ENCODE results near the gene CFAP58. TPM values are rescaled to one million over a fixed set of nuclear protein-coding genes. Genes with fewer than 3 reads are reported as not detected.

The CFAP58 gene
- total and polyA plus RNA-seq, 3 experiments from 2014 or later: 0.07 TPM; not detected in 2

Other genes with a start within 250 kb of the CFAP58 start
- 10 to 100 TPM; 13.6 to 15.5 TPM for gene SFR1, start 231.7 kb upstream of the CFAP58 start, total RNA-seq
- gene SFR1, start 231.7 kb upstream of the CFAP58 start, polyA plus RNA-seq: 13.7 TPM
- under 1 TPM in 1 of 2 experiments, not detected in 1; 0.07 TPM for gene CFAP43, start 121.5 kb upstream of the CFAP58 start, total RNA-seq
- not detected for gene CFAP43, start 121.5 kb upstream of the CFAP58 start, polyA plus RNA-seq
- 100 to 1,000 TPM; 122 TPM for gene GSTO1, start 98.9 kb upstream of the CFAP58 start, total RNA-seq
- gene GSTO1, start 98.9 kb upstream of the CFAP58 start, polyA plus RNA-seq: 167 TPM
- gene GSTO2, start 84.6 kb upstream of the CFAP58 start, total RNA-seq: 1 to 10 TPM in 1 of 2 experiments, under 1 TPM in 1; 0.93 to 1.1 TPM
- 0.60 TPM for gene GSTO2, start 84.6 kb upstream of the CFAP58 start, polyA plus RNA-seq
- gene ITPRIP, start 15.4 kb upstream of the CFAP58 start, total RNA-seq: 10 to 100 TPM; 12.8 to 13.1 TPM
- gene ITPRIP, start 15.4 kb upstream of the CFAP58 start, polyA plus RNA-seq: 23.1 TPM